Keratinocyte (primary cell): ENCODE measurements around the gene ZNF214. TPM values are rescaled to one million over a fixed set of nuclear protein-coding genes. Genes with fewer than 3 reads are reported as not detected.

Experiments
- DNase-seq: peaks from one replicate; pipeline ENCODE4 v3.0.0-alpha.2; 2011; ENCODE audit warnings: low read depth, missing footprints, low spot score
- FAIRE-seq: peaks from 2 replicates; lab custom pipeline; 2011; peaks lifted over from hg19 to GRCh38; lab: Jason Lieb, UNC
- H2AFZ ChIP-seq: 2 replicates; pipeline ENCODE4 v1.6.0; 2012; ENCODE audit warnings: low read length, control low read depth, inconsistent platforms; ENCODE audit not compliant: control insufficient read depth
- H3K27ac ChIP-seq: 2 replicates; pipeline ENCODE4 v1.5.1; 2011; ENCODE audit warnings: low read length; ENCODE audit not compliant: control insufficient read depth, insufficient read depth
- H3K27me3 ChIP-seq: 3 replicates; pipeline ENCODE4 v1.6.0; 2011; ENCODE audit warnings: low read length; ENCODE audit not compliant: control insufficient read depth, insufficient read depth; ENCODE audit errors: extremely low read depth
- H3K36me3 ChIP-seq, 2 experiments: 2 replicates in 1 of 2; 3 replicates in 1 of 2; pipeline ENCODE4 v1.5.1; 2011; ENCODE audit warnings: low read length in 2 of 2, mild to moderate bottlenecking in 1 of 2; ENCODE audit not compliant: control insufficient read depth in 2 of 2, insufficient read depth in 2 of 2; ENCODE audit errors: extremely low read depth in 1 of 2
- H3K4me1 ChIP-seq: 3 replicates; pipeline ENCODE4 v1.5.1; 2011; ENCODE audit warnings: low read length; ENCODE audit not compliant: control insufficient read depth, insufficient read depth; ENCODE audit errors: extremely low read depth
- H3K4me2 ChIP-seq: 3 replicates; pipeline ENCODE4 v1.6.0; 2011; ENCODE audit warnings: low read depth, low read length; ENCODE audit not compliant: control insufficient read depth, insufficient read depth; ENCODE audit errors: extremely low read depth
- H3K4me3 ChIP-seq, 3 experiments: fragments of 200-600 bp in 1 of 3; sonication (generic) in 1 of 3; 2 replicates in 2 of 3; 3 replicates in 1 of 3; pipeline ENCODE4 v1.5.1; 2011 to 2016; ENCODE audit warnings: low read length in 3 of 3, mild to moderate bottlenecking in 3 of 3, control low read depth in 2 of 3, inconsistent platforms in 1 of 3, low read depth in 1 of 3, mixed read lengths in 1 of 3, mixed run types in 1 of 3, moderate library complexity in 1 of 3; ENCODE audit not compliant: control insufficient read depth in 2 of 3, insufficient read depth in 2 of 3; ENCODE audit errors: extremely low read depth in 1 of 3
- H3K79me2 ChIP-seq: 2 replicates; pipeline ENCODE4 v1.6.0; 2012; ENCODE audit warnings: low read length; ENCODE audit not compliant: control insufficient read depth, insufficient read depth
- H3K9ac ChIP-seq: 3 replicates; pipeline ENCODE4 v1.6.0; 2011; ENCODE audit warnings: low read length; ENCODE audit not compliant: control insufficient read depth, insufficient read depth; ENCODE audit errors: extremely low read depth
- H3K9me1 ChIP-seq: 3 replicates; pipeline ENCODE4 v1.6.0; 2011; ENCODE audit warnings: low read length; ENCODE audit not compliant: control insufficient read depth, insufficient read depth; ENCODE audit errors: extremely low read depth
- H3K9me3 ChIP-seq: 2 replicates; pipeline ENCODE4 v1.5.1; 2012; ENCODE audit warnings: low read depth, low read length; ENCODE audit not compliant: control insufficient read depth
- H4K20me1 ChIP-seq: 3 replicates; pipeline ENCODE4 v1.6.0; 2011; ENCODE audit warnings: low read length; ENCODE audit not compliant: control insufficient read depth, insufficient read depth; ENCODE audit errors: extremely low read depth
- CTCF ChIP-seq, 3 experiments: IDR thresholded peaks in 1 of 3; conservative IDR thresholded peaks in 1 of 3; optimal IDR thresholded peaks in 1 of 3; 2 replicates in 2 of 3; 3 replicates in 1 of 3; pipeline versions ENCODE3 to v1.5.1; 2011; ENCODE audit warnings: low read length in 3 of 3, mild to moderate bottlenecking in 3 of 3, moderate library complexity in 2 of 3, control low read depth in 1 of 3, inconsistent platforms in 1 of 3; ENCODE audit not compliant: insufficient read depth in 2 of 3; ENCODE audit errors: extremely low read depth in 1 of 3
- EZH2 ChIP-seq: IDR thresholded peaks from one replicate; pipeline ENCODE4 v1.6.1; 2012; ENCODE audit warnings: inconsistent platforms, mild to moderate bottlenecking, low read length, moderate library complexity
- dilution Hi-C: fragments of 300-500 bp; cut with MboI; formaldehyde crosslinking; loops from one replicate; pipeline ENCODE4 v1.7.0; 2020; ENCODE audit warnings: low sequenced_read_pairs; ENCODE audit not compliant: extremely low pct_ligation_motif_present
- polyA plus RNA-seq, 5 experiments: library from polyadenylated mRNA; depleted of rRNA in 3 of 5; stranded (reverse) in 3 of 5; stranded (forward) in 1 of 5; unstranded in 1 of 5; fragments of >200 nt; gene quantifications; 1 replicate in 1 of 5; 2 replicates in 3 of 5; 3 replicates in 1 of 5; pipeline versions ENCODE4 v1.2.1 to v1.2.3, GENCODE V29; 2011 to 2012; ENCODE audit warnings: missing spikeins in 2 of 5, low read depth in 1 of 5, low replicate concordance in 1 of 5

The ZNF214 gene
- polyA plus RNA-seq, 1 donor (not counting 4 experiments of a cell fraction or from before 2014, with no cell fraction given): 1.1 TPM

GRCh38 chr11:7060868-7061267 lies 40.7 kb upstream of the ZNF214 start:
- Histone ChIP-seq H4K20me1 (no peaks in the 10 kb centered on the region), H3K9me3 (no peaks in the 10 kb centered on the region), H3K4me3 (no peak overlapping the region), H3K9ac (no peak overlapping the region), H3K4me2 (no peak overlapping the region), H3K36me3 (no peaks in the 10 kb centered on the region), H3K4me1 (no peaks in the 10 kb centered on the region), H3K79me2 (no peaks in the 10 kb centered on the region), H3K27me3 (no peaks in the 10 kb centered on the region), H3K9me1 (no peaks in the 10 kb centered on the region), H3K27ac (no peak overlapping the region), H2AFZ (no peak overlapping the region)
- TF ChIP-seq CTCF (optimal IDR thresholded peaks at IDR 0.05 in 1 of 3, IDR thresholded peaks at IDR 0.05 in 1 of 3, conservative IDR thresholded peaks at IDR 0.05 in 1 of 3; ENCODE audit: extremely low read depth in 1 of 3, insufficient read depth in 2 of 3, low read length in 3 of 3) (no peak), EZH2 (no peak)
- DNase-seq (no peak), FAIRE-seq (no peak)
- dilution Hi-C loops: no loop called here

GRCh38 chr11:7057641-7058040 lies 37.5 kb upstream of the ZNF214 start:
- Histone ChIP-seq H3K4me1 (no peaks in the 10 kb centered on the region), H3K9ac (no peak overlapping the region), H3K27ac (no peak overlapping the region), H3K4me2 (no peak overlapping the region), H4K20me1 (no peaks in the 10 kb centered on the region), H3K79me2 (no peaks in the 10 kb centered on the region), H3K27me3 (no peaks in the 10 kb centered on the region), H3K9me1 (no peaks in the 10 kb centered on the region), H3K36me3 (no peaks in the 10 kb centered on the region), H3K9me3 (no peaks in the 10 kb centered on the region), H2AFZ (no peak overlapping the region), H3K4me3 (no peak overlapping the region)
- no peak for DNase-seq
- TF ChIP-seq EZH2 (no peak), CTCF (optimal IDR thresholded peaks at IDR 0.05 in 1 of 3, IDR thresholded peaks at IDR 0.05 in 1 of 3, conservative IDR thresholded peaks at IDR 0.05 in 1 of 3; ENCODE audit: extremely low read depth in 1 of 3, insufficient read depth in 2 of 3, low read length in 3 of 3) (no peak)
- FAIRE-seq: no peak
- dilution Hi-C loops: no loop called here
